GM12878 (cell line): Measurements from ENCODE around the gene TBC1D22B. TPM values are rescaled to one million over a fixed set of nuclear protein-coding genes. Genes with fewer than 3 reads are reported as not detected.

Source experiments
- ATAC-seq: fragments of 200-7000 bp; cut with Tn5 transposase; 3 replicates; pipeline ENCODE4 v1.9.1; 2020; ENCODE audit warnings: mild to moderate bottlenecking, moderate library complexity
- BruUV-seq: library from RNA; stranded (reverse); fragments of 400-500 nt; replicated peaks from 2 replicates; lab custom pipeline; 2021; lab: Mats Ljungman, UMichigan
- CTCF ChIA-PET: fragments of 300-600 bp; sonication (Branson Sonifier 250); formaldehyde crosslinking; extraction: SDS; loops from one replicate; lab custom pipeline; 2021; ENCODE audit warnings: inconsistent platforms; lab: Yijun Ruan, JAX
- POLR2A ChIA-PET: fragments of 350-600 bp; formaldehyde crosslinking; extraction: SDS; loops from one replicate; lab custom pipeline; 2021; ENCODE audit warnings: inconsistent platforms; lab: Charles Lee
- RAD21 ChIA-PET: fragments of 300-600 bp; sonication (Branson Sonifier 250); formaldehyde crosslinking; loops from one replicate; lab custom pipeline; 2023; ENCODE audit warnings: antibody characterized with exemption; ENCODE audit not compliant: unreplicated experiment; lab: Charles Lee
- SMC1A ChIA-PET: fragments of 300-600 bp; sonication (Branson Sonifier 250); formaldehyde crosslinking; loops from one replicate; lab custom pipeline; 2023; ENCODE audit not compliant: unreplicated experiment, uncharacterized antibody; lab: Charles Lee
- DNase-seq: peaks from one replicate; pipeline ENCODE4 v3.0.0-alpha.2; 2011; ENCODE audit warnings: low read depth, low spot score
- FAIRE-seq: peaks from 3 replicates; lab custom pipeline; 2011; peaks lifted over from hg19 to GRCh38; lab: Jason Lieb, UNC
- H2AFZ ChIP-seq: 2 replicates; pipeline ENCODE4 v1.6.0; 2011; ENCODE audit warnings: low read depth, low read length, control low read depth; ENCODE audit not compliant: control insufficient read depth
- H3K27ac ChIP-seq: 2 replicates; pipeline ENCODE4 v1.5.1; 2011; ENCODE audit warnings: control low read depth; ENCODE audit not compliant: control insufficient read depth, insufficient read depth
- H3K27me3 ChIP-seq, 2 experiments: replicated peaks in 1 of 2; 2 replicates each; pipeline versions ENCODE4 v1.6.0 to v1.6.1; 2011; ENCODE audit warnings: low read length in 1 of 2; ENCODE audit not compliant: control insufficient read depth in 2 of 2, insufficient read depth in 2 of 2
- H3K36me3 ChIP-seq, 2 experiments: 2 replicates each; pipeline ENCODE4 v1.5.1; 2011; ENCODE audit warnings: low read length in 1 of 2; ENCODE audit not compliant: control insufficient read depth in 2 of 2, insufficient read depth in 2 of 2
- H3K4me1 ChIP-seq: 2 replicates; pipeline ENCODE4 v1.6.1; 2011; ENCODE audit warnings: mild to moderate bottlenecking, low read length, moderate library complexity, mixed read lengths; ENCODE audit not compliant: control insufficient read depth, insufficient read depth
- H3K4me2 ChIP-seq: 2 replicates; pipeline ENCODE4 v1.6.0; 2011; ENCODE audit warnings: control low read depth; ENCODE audit not compliant: control insufficient read depth, insufficient read depth
- H3K4me3 ChIP-seq: fragments of 200-600 bp; sonication (generic); 2 replicates; pipeline ENCODE4 v1.5.1; 2016
- H3K79me2 ChIP-seq: 2 replicates; pipeline ENCODE4 v1.6.0; 2011; ENCODE audit warnings: low read length; ENCODE audit not compliant: control insufficient read depth, insufficient read depth
- H3K9ac ChIP-seq: 2 replicates; pipeline ENCODE4 v1.8.0; 2011; ENCODE audit warnings: low read length, control low read depth, mixed read lengths; ENCODE audit not compliant: control insufficient read depth, insufficient read depth
- H3K9me3 ChIP-seq: replicated peaks from 3 replicates; pipeline ENCODE4 v1.5.1; 2011; ENCODE audit warnings: mild to moderate bottlenecking, low read length; ENCODE audit not compliant: control insufficient read depth, insufficient read depth
- H4K20me1 ChIP-seq: 2 replicates; pipeline ENCODE4 v1.6.0; 2011; ENCODE audit not compliant: control insufficient read depth, insufficient read depth
- ATF2 ChIP-seq: IDR thresholded peaks from 2 replicates; pipeline ENCODE4 v1.6.1; 2012; ENCODE audit warnings: low read length, inconsistent platforms
- ETV6 ChIP-seq, 2 experiments: fragments of 450-650 bp in 1 of 2; IDR thresholded peaks in 1 of 2; conservative IDR thresholded peaks in 1 of 2; 2 replicates each; pipeline ENCODE4 v1.6.1; 2014; ENCODE audit warnings: antibody characterized with exemption in 1 of 2, borderline replicate concordance in 1 of 2, low read depth in 1 of 2, mild to moderate bottlenecking in 1 of 2, moderate library complexity in 1 of 2
- FOXM1 ChIP-seq: IDR thresholded peaks from 2 replicates; pipeline ENCODE4 v1.6.1; 2012; ENCODE audit warnings: low read depth, mild to moderate bottlenecking, inconsistent platforms, low read length, moderate library complexity
- GABPA ChIP-seq: IDR thresholded peaks from 2 replicates; pipeline ENCODE4 v1.6.1; 2014; ENCODE audit warnings: antibody characterized with exemption, low read depth, mild to moderate bottlenecking, inconsistent platforms
- IKZF2 ChIP-seq, 2 experiments: fragments of 450-650 bp; IDR thresholded peaks; 2 replicates each; pipeline ENCODE4 v1.6.1; 2017; ENCODE audit warnings: mild to moderate bottlenecking in 2 of 2, moderate library complexity in 2 of 2
- JUNB ChIP-seq: IDR thresholded peaks from 2 replicates; pipeline ENCODE4 v1.6.1; 2016; ENCODE audit warnings: antibody characterized with exemption, mild to moderate bottlenecking
- MEF2A ChIP-seq: IDR thresholded peaks from 2 replicates; pipeline ENCODE4 v1.6.1; 2011; ENCODE audit warnings: low read depth, mild to moderate bottlenecking, low read length, moderate library complexity; ENCODE audit not compliant: insufficient read depth
- NFYA ChIP-seq: IDR thresholded peaks from 2 replicates; pipeline ENCODE4 v1.6.1; 2011; ENCODE audit warnings: low read depth, mild to moderate bottlenecking, low read length, improper control_type of control experiment, borderline replicate concordance
- PKNOX1 ChIP-seq: fragments of 450-650 bp; IDR thresholded peaks from 2 replicates; pipeline ENCODE4 v1.6.1; 2016; ENCODE audit warnings: mild to moderate bottlenecking
- POLR2A ChIP-seq: IDR thresholded peaks from 2 replicates; pipeline ENCODE4 v1.6.1; 2011; ENCODE audit warnings: low read depth, mild to moderate bottlenecking, low read length
- POLR2AphosphoS5 ChIP-seq: IDR thresholded peaks from 2 replicates; pipeline ENCODE4 v1.6.1; 2011; ENCODE audit warnings: mild to moderate bottlenecking, low read length, inconsistent platforms
- REST ChIP-seq: IDR thresholded peaks from 2 replicates; pipeline ENCODE4 v1.6.1; 2012; ENCODE audit warnings: mild to moderate bottlenecking, low read depth, low read length
- RFX5 ChIP-seq: IDR thresholded peaks from 2 replicates; pipeline ENCODE4 v1.6.1; 2011; ENCODE audit warnings: low read depth, low read length, improper control_type of control experiment
- RUNX3 ChIP-seq: IDR thresholded peaks from 2 replicates; pipeline ENCODE4 v1.6.1; 2012; ENCODE audit warnings: low read length, inconsistent platforms
- SMAD5 ChIP-seq: IDR thresholded peaks from 2 replicates; pipeline ENCODE4 v1.6.1; 2016; ENCODE audit warnings: antibody characterized with exemption, low read depth
- TAF1 ChIP-seq: IDR thresholded peaks from 2 replicates; pipeline ENCODE4 v1.6.1; 2011; ENCODE audit warnings: mild to moderate bottlenecking, low read depth, low read length, borderline replicate concordance
- YBX1 ChIP-seq: fragments of 450-650 bp; IDR thresholded peaks from 2 replicates; pipeline ENCODE4 v1.6.1; 2016; ENCODE audit warnings: antibody characterized with exemption
- WGBS: methylation state at CpG from one replicate; pipeline ENCODE4 v1.1.6; 2016; ENCODE audit warnings: low lambda C conversion rate; ENCODE audit not compliant: insufficient replicate concordance, insufficient coverage; ENCODE audit errors: missing lambda C conversion rate; 5-methylcytosine and 5-hydroxymethylcytosine counted together
- in situ Hi-C: fragments of 300-500 bp; cut with MboI; formaldehyde crosslinking; loops from 9 replicates; pipeline ENCODE4 v1.14.3; 2018; ENCODE audit warnings: mixed read lengths
- intact Hi-C: fragments of 100-400 bp; cut with micrococcal nuclease; formaldehyde crosslinking; loops from one replicate; pipeline ENCODE4 v1.14.2; 2022; ENCODE audit not compliant: unreplicated experiment
- polyA plus RNA-seq, 11 experiments: library from polyadenylated mRNA; depleted of rRNA in 4 of 11; unstranded in 6 of 11; stranded (reverse) in 5 of 11; fragments of >200 nt; fragmentation: Nextera tagmentation in 4 of 11; fragmentation: Illumina TruSeq in 1 of 11; extraction: Ambion mirVana in 4 of 11; extraction: Trizol in 1 of 11; gene quantifications; 1 replicate in 1 of 11; 2 replicates in 10 of 11; pipeline versions ENCODE4 v1.2.1 to v1.2.3, GENCODE V29; 2011 to 2016; ENCODE audit warnings: inconsistent platforms in 2 of 11, missing spikeins in 2 of 11, low read depth in 1 of 11
- total RNA-seq, 4 experiments: library from RNA; depleted of rRNA in 3 of 4; stranded (reverse); fragments of >200 nt in 3 of 4; fragmentation: Illumina TruSeq in 1 of 4; extraction: Trizol in 1 of 4; gene quantifications; 2 replicates each; pipeline versions ENCODE4 v1.2.1 to v1.2.3, GENCODE V29; 2013 to 2021

Gene TBC1D22B
- total and polyA plus RNA-seq, 10 of the 15 experiments (the other 5 are each of a cell fraction or from before 2014, with no cell fraction given), result 3.4 to 18.7 (median 14.1) TPM

- Histone ChIP-seq H3K4me3 (peak overlapping the region; percentile 49; the same call in 1 of the 2 replicates), H3K9ac (peak overlapping the region; percentile 97; the same call in 1 of the 2 replicates), H3K27ac (peak overlapping the region; percentile 95), H4K20me1 (no peaks in the 10 kb centered on the region), H3K79me2 (peaks cover 50% of the 10 kb centered on the region), H3K9me3 (no peaks in the 10 kb centered on the region), H3K4me1 (peaks cover 11% of the 10 kb centered on the region), H2AFZ (no peak overlapping the region), H3K27me3 (no peaks in the 10 kb centered on the region), H3K36me3 (no peaks in the 10 kb centered on the region), H3K4me2 (peak overlapping the region; percentile 71)
- no TSS peak for BruUV-seq
- ATAC-seq (peak; percentile 10), FAIRE-seq (peak; percentile 23), DNase-seq (no peak)
- intact Hi-C loops (no loop called here), in situ Hi-C loops (no loop called here)
- POLR2A ChIA-PET, result interaction anchor here (0.6 kb wide), 1 partner anchor 129 kb away, joined by 4 read pairs; no protein-coding TSS in a partner anchor
- WGBS, result 0% methylated on average over 2 of the region's 2 CpGs
- RAD21 ChIA-PET, result interaction anchor here (1.0 to 1.9 kb wide), 3 partner anchors 20 to 253 kb away, joined by 3 to 5 read pairs (median 4); no protein-coding TSS in a partner anchor
- SMC1A ChIA-PET, result interaction anchor here (0.6 to 3.0 kb wide), 6 partner anchors 8 to 35 kb away, joined by 3 to 12 read pairs (median 4); no protein-coding TSS in a partner anchor
- CTCF ChIA-PET, result no interaction called here
- TF ChIP-seq RFX5 (no peak), POLR2A (no peak), ETV6 (conservative IDR thresholded peaks at IDR 0.05 in 1 of 2, IDR thresholded peaks at IDR 0.05 in 1 of 2; ENCODE audit: borderline replicate concordance in 1 of 2, low read depth in 1 of 2) (peak in 1 of 2 experiments; percentile 50; a peak in 1 of 4 replicates), IKZF2 (IDR thresholded peaks at IDR 0.05) (0 out of 4 replicates have a peak, but pooled peaks of 1 of the 2 experiments have one; percentile 25), PKNOX1 (no peak), TAF1 (peak; percentile 69; the same call in 1 of the 2 replicates), YBX1 (no peak), RUNX3 (0 out of 2 replicates have a peak, but pooled peaks have one; percentile 8), ATF2 (peak; percentile 20; the same call in 1 of the 2 replicates), FOXM1 (peak; percentile 70; the same call in 1 of the 2 replicates), MEF2A (peak; percentile 41; the same call in 1 of the 2 replicates), SMAD5 (no peak), JUNB (peak; percentile 78), NFYA (no peak), GABPA (0 out of 2 replicates have a peak, but pooled peaks have one; percentile 40), POLR2AphosphoS5 (0 out of 2 replicates have a peak, but pooled peaks have one; percentile 28), REST (0 out of 2 replicates have a peak, but pooled peaks have one; percentile 27)
Observed at GRCh38 chr6:37260040-37260439, 2.5 kb downstream of the TBC1D22B start.
